ENCODE data around the gene ASPG. TPM values are rescaled to one million over a fixed set of nuclear protein-coding genes. Genes with fewer than 3 reads are reported as not detected.

Gene ASPG
- total RNA-seq, 1 donor from 2014 or later = not detected

DNA sequence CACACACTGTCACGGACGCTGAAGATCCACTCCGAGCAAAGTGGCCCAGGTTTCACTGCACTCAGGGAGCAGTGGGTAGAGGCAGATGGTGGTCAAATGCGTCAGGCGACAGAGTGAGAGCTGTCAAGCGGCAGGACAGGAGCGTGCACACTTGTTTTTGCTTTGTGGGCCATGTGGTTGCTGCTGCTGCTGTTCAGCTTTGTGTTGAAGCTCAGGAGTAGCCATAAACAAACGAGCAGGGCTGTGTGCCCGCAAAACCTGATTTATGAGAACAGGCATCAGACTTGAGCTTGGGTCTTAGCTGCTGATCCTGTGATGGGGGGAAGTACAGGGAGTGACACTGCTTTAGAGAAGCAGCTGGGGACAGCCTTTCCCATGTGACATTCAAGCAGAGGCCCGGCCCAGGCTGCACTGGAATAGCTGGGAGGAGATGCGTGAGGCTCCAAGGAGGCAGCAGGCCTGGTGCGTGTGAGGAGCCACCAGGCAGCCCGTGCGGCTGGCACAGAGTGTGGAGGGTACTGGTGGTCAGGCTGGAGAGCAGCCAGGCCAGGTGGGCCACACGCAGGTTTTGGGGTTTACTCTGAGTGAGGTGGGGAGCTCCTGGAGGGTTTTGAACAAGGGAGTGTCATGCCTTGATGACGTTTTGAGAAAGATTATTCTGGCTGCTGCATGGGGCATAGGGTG, 31.1 kb upstream of the ASPG start:
- intact Hi-C loops (cut with micrococcal nuclease) = no loop called here
- no peaks in the 10 kb centered on the region for H3K36me3 Mint-ChIP-seq (ENCODE audit: low read depth)
- no peaks in the 10 kb centered on the region for H3K4me1 Mint-ChIP-seq
- H3K4me3 Mint-ChIP-seq = no peak overlapping the region
- DNase-seq = no peak
- no peak overlapping the region for H3K27ac Mint-ChIP-seq
- no peaks in the 10 kb centered on the region for H3K9me3 Mint-ChIP-seq
- peaks cover 24% of the 10 kb centered on the region for H3K27me3 Mint-ChIP-seq

DNA sequence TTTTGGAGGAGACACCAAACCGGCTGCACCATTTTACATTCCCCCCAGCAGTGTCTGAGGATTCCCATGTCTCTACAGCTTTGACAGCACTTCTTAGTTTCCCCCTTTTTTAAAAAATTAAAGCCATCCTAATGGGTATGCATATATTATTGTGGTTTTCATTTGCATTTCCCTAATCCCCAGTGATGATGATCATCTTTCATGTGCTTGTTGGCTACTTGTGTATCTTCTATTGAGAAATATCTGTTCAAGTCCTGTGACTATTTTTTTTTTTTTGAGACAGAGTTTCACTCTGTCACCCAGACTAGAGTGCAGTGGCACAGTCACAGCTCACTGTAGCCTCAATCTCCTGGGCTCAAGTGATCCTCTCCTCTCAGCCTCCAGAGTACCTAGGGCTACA, 23.2 kb upstream of the ASPG start:
- no peak for DNase-seq
- peaks cover 9% of the 10 kb centered on the region for H3K9me3 Mint-ChIP-seq
- no peaks in the 10 kb centered on the region for H3K4me1 Mint-ChIP-seq
- H3K36me3 Mint-ChIP-seq (ENCODE audit: low read depth) = no peaks in the 10 kb centered on the region
- H3K4me3 Mint-ChIP-seq = no peak overlapping the region
- H3K27me3 Mint-ChIP-seq = peaks cover 33% of the 10 kb centered on the region
- no peak overlapping the region for H3K27ac Mint-ChIP-seq
- intact Hi-C loops (cut with micrococcal nuclease) = no loop called here

GRCh38 chr14:104064003-104064402, 21.5 kb upstream of the ASPG start:
- no peak overlapping the region for H3K27ac Mint-ChIP-seq
- H3K4me1 Mint-ChIP-seq = no peaks in the 10 kb centered on the region
- no peak for DNase-seq
- peaks cover 9% of the 10 kb centered on the region for H3K9me3 Mint-ChIP-seq
- H3K36me3 Mint-ChIP-seq (ENCODE audit: low read depth) = no peaks in the 10 kb centered on the region
- no peak overlapping the region for H3K4me3 Mint-ChIP-seq
- intact Hi-C loops (cut with micrococcal nuclease) = no loop called here
- peaks cover 22% of the 10 kb centered on the region for H3K27me3 Mint-ChIP-seq

DNA sequence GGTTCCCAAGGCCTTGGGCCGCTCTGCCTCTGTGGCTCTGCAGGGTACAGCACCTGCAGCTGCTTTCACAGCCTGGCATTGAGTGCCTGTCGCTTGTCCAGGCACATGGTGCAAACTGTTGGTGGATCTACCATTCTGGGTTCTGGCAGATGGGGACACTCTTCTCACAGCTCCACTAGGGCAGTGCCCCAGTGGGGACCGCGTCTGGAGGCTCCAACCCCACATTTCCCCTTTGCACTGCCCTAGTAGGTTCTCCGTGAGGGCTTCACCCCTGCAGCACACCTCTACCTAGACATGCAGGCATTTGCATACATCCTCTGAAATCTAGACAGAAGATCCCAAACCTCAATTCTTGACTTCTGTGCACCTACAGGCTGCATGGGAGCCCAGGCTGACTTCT, 19.2 kb upstream of the ASPG start:
- no peak for DNase-seq
- no peaks in the 10 kb centered on the region for H3K36me3 Mint-ChIP-seq (ENCODE audit: low read depth)
- intact Hi-C loops (cut with micrococcal nuclease) = no loop called here
- H3K27me3 Mint-ChIP-seq = peaks cover 10% of the 10 kb centered on the region
- no peaks in the 10 kb centered on the region for H3K4me1 Mint-ChIP-seq
- no peak overlapping the region for H3K4me3 Mint-ChIP-seq
- H3K9me3 Mint-ChIP-seq = peaks cover 9% of the 10 kb centered on the region
- no peak overlapping the region for H3K27ac Mint-ChIP-seq

DNA sequence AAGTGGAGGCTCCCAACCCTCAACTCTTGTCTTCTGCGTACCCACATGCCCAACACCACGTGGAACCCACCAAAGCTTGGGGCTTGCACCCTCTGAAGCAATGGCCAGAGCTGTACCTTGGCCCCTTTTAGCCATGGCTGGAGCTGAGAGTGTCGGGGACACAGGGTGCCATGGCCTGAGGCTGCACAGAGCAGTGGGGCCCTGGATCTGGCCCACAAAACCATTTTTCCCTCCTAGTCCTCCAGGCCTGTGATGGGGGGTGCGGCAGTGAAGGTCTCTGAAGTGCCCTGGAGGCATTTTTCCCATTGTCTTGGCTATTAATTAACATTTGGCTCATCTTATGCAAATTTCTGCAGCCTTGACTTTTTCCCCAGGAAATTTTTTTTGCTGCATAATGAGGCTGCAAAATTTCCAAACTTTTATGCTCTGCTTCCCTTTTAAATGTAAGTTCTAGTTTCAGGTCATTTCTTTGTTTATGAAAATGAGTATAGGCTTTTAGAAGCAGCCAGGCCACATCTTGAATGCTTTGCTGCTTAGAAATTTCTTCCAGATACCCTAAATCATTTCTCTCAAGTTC, 18.7 kb upstream of the ASPG start:
- intact Hi-C loops (cut with micrococcal nuclease) = no loop called here
- Mint-ChIP-seq H3K27ac (no peak overlapping the region), H3K4me1 (no peaks in the 10 kb centered on the region), H3K27me3 (peaks cover 9% of the 10 kb centered on the region), H3K9me3 (peaks cover 9% of the 10 kb centered on the region), H3K4me3 (no peak overlapping the region), H3K36me3 (ENCODE audit: low read depth) (no peaks in the 10 kb centered on the region)
- DNase-seq = no peak

DNA sequence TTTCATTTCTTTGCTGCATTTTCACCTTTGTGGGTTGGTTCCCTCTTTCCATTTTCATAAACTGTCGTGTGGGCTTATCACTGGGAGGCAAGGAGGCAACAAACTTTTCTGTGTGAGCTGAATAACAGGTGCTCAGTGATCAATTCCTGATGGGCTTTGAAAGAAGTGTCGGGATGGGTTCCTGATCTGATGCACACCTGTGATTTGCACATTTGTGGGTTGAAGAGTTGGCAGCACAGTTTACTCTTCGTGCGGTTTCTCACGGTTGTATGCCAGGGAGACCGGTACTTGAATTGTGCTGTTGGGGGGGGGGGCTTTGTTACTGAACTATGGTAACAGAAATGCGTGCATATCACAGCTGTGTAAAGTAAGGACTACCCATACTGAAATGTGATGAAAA, 16.0 kb upstream of the ASPG start:
- H3K4me1 Mint-ChIP-seq = no peaks in the 10 kb centered on the region
- intact Hi-C loops (cut with micrococcal nuclease) = no loop called here
- H3K27ac Mint-ChIP-seq = no peak overlapping the region
- no peak for DNase-seq
- H3K36me3 Mint-ChIP-seq (ENCODE audit: low read depth) = no peaks in the 10 kb centered on the region
- H3K27me3 Mint-ChIP-seq = no peaks in the 10 kb centered on the region
- peaks cover 19% of the 10 kb centered on the region for H3K9me3 Mint-ChIP-seq
- H3K4me3 Mint-ChIP-seq = no peak overlapping the region

DNA sequence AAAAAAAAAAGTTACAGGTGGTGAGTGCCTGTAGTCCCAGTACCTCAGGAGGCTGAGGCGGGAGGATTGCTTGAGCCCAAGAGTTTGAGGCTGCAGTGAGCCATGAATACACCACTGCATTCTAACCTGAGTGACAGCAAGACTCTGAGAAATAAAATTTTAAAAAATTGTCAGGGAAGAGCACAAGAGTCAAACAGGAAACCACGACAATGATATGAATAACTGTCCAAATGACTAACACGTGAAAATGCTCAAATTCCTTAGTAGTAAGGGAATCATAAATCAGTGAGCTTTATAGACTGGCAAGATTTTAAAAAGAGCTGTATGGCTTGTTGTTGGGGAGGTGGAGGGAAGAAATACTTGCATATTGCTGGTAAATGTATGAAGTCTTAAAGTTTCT, 12.9 kb upstream of the ASPG start:
- peaks cover 7% of the 10 kb centered on the region for H3K27me3 Mint-ChIP-seq
- no peak overlapping the region for H3K27ac Mint-ChIP-seq
- peaks cover 3% of the 10 kb centered on the region for H3K4me1 Mint-ChIP-seq
- no peaks in the 10 kb centered on the region for H3K36me3 Mint-ChIP-seq (ENCODE audit: low read depth)
- DNase-seq = no peak
- H3K9me3 Mint-ChIP-seq = peaks cover 10% of the 10 kb centered on the region
- no peak overlapping the region for H3K4me3 Mint-ChIP-seq
- intact Hi-C loops (cut with micrococcal nuclease) = no loop called here

GRCh38 chr14:104073764-104074163, 11.7 kb upstream of the ASPG start:
- intact Hi-C loops (cut with micrococcal nuclease) = no loop called here
- H3K4me1 Mint-ChIP-seq = peaks cover 13% of the 10 kb centered on the region
- H3K27me3 Mint-ChIP-seq = peaks cover 7% of the 10 kb centered on the region
- no peaks in the 10 kb centered on the region for H3K36me3 Mint-ChIP-seq (ENCODE audit: low read depth)
- peaks cover 10% of the 10 kb centered on the region for H3K9me3 Mint-ChIP-seq
- DNase-seq = no peak
- H3K27ac Mint-ChIP-seq = no peak overlapping the region
- no peak overlapping the region for H3K4me3 Mint-ChIP-seq

GRCh38 chr14:104075530-104076151, 9.9 kb upstream of the ASPG start:
- Mint-ChIP-seq H3K9me3 (peaks cover 10% of the 10 kb centered on the region), H3K4me1 (peaks cover 13% of the 10 kb centered on the region), H3K4me3 (no peak overlapping the region), H3K36me3 (ENCODE audit: low read depth) (no peaks in the 10 kb centered on the region), H3K27me3 (peaks cover 7% of the 10 kb centered on the region), H3K27ac (no peak overlapping the region)
- intact Hi-C loops (cut with micrococcal nuclease) = no loop called here
- no peak for DNase-seq

DNA sequence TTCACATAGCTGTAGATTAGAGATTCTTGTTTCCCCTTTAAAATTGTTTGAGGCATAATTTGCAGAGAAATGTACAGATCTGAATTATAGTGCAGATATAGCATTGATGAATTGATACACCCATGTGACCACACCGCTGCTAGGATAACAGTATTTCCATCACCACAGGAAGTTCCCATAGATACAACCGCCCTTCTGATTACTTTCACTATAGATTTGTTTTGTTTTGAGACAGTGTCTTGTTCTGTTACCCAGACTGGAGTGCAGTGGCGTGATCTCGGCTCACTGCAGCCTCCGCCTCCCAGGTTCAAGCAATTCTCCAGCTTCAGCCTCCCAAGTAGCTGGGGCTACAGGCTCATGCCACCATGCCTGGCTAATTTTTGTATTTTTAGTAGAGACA, 8.8 kb upstream of the ASPG start:
- Mint-ChIP-seq H3K36me3 (ENCODE audit: low read depth) (no peaks in the 10 kb centered on the region), H3K4me1 (peaks cover 13% of the 10 kb centered on the region), H3K27me3 (peaks cover 7% of the 10 kb centered on the region), H3K9me3 (peaks cover 10% of the 10 kb centered on the region), H3K27ac (no peak overlapping the region), H3K4me3 (no peak overlapping the region)
- DNase-seq = peak; percentile 64
- intact Hi-C loops (cut with micrococcal nuclease) = no loop called here

DNA sequence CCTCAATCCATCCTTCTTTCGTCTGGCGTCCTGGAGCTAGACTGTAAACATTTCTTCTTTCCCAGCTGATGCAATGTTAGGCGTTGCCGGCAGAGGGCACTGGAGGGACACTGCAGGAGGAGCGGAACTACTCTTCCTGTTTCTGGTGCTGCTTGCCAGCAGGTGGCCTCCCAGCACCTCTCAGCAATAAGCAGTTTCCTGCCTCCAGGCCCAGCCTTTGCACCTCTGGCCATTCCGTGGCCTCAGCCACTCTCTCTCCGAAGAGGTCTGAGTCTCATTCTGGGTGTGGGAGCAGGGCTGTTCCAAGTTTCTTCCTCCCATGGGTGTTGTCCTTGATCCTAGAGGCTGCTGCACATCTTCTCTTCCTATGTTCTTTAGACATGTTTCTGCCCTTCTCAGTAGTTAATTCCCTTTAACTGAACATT, 7.5 kb upstream of the ASPG start:
- peaks cover 13% of the 10 kb centered on the region for H3K4me1 Mint-ChIP-seq
- H3K27ac Mint-ChIP-seq = no peak overlapping the region
- H3K27me3 Mint-ChIP-seq = peaks cover 7% of the 10 kb centered on the region
- peaks cover 5% of the 10 kb centered on the region for H3K9me3 Mint-ChIP-seq
- intact Hi-C loops (cut with micrococcal nuclease) = loop anchor here (1.0 to 2.0 kb wide), 2 partner anchors 53 to 487 kb away; no protein-coding TSS in a partner anchor
- no peaks in the 10 kb centered on the region for H3K36me3 Mint-ChIP-seq (ENCODE audit: low read depth)
- DNase-seq = peak; percentile 95
- H3K4me3 Mint-ChIP-seq = peak overlapping the region; percentile 12

DNA sequence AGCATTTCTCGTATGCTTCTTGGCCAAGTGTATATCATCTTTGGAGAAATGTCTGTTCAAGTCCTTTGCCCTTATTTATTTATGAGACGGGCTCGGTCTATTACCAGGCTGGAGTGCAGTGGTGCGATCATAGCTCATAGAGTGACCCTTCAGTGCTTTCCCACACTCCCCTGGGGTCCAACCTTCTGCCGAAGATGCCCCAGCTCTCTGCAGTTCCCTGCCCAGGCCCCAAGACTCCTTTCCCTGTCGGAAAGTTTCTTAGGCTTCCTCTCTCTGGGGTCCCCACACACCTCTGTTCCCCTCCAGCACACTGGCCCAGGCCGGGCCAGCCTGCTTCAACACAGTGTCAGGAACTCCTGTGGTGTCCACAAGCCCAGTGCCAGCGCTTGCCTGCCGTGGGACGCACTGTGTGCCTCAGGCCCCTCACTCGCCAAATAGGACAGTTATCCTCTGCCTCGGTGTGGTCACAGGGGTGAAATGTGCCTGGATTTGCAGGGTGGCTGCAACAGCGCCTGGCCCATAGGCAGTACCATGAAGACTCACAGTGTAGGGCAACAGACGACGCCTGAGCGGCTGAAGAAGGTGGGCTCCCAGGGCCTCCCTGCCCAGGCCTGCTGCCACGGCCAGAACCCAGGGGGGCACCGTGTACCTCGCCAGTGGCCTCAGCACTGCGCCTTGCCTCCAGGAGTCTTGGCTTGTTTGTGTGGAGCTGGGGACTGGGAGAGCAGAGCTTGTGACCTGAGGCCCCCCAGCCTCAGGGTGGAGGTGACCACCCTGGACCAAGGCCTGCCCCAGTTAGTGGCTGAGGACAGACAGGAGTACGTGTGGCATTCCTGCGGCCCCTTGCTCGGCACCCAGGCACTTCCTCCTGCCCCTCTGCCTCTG, 4.9 kb upstream of the ASPG start:
- H3K9me3 Mint-ChIP-seq = no peaks in the 10 kb centered on the region
- DNase-seq = no peak
- H3K36me3 Mint-ChIP-seq (ENCODE audit: low read depth) = no peaks in the 10 kb centered on the region
- H3K4me1 Mint-ChIP-seq = peaks cover 13% of the 10 kb centered on the region
- no peak overlapping the region for H3K27ac Mint-ChIP-seq
- H3K4me3 Mint-ChIP-seq = no peak overlapping the region
- H3K27me3 Mint-ChIP-seq = peaks cover 9% of the 10 kb centered on the region
- intact Hi-C loops (cut with micrococcal nuclease) = no loop called here

- Mint-ChIP-seq H3K9me3 (no peaks in the 10 kb centered on the region), H3K36me3 (ENCODE audit: low read depth) (no peaks in the 10 kb centered on the region), H3K4me3 (no peak overlapping the region), H3K4me1 (peaks cover 13% of the 10 kb centered on the region), H3K27ac (no peak overlapping the region), H3K27me3 (peaks cover 7% of the 10 kb centered on the region)
- intact Hi-C loops (cut with micrococcal nuclease) = no loop called here
- DNase-seq = no peak
Observed at GRCh38 chr14:104081261-104081835, 4.2 kb upstream of the ASPG start.
